OCI-LY3 (cell line): ENCODE data around the gene FBXL3.

Experiments
- CTCF ChIP-seq: fragments of 200-600, 300-600 bp; sonication (generic); IDR thresholded peaks from 2 replicates; pipeline ENCODE4 v1.5.1; 2014; ENCODE audit warnings: antibody characterized with exemption, low read length, low read depth
- EZH2phosphoT487 ChIP-seq: fragments of 200-600 bp; shearing (Covaris generic); IDR thresholded peaks from 2 replicates; pipeline ENCODE4 v1.6.1; 2018; ENCODE audit warnings: antibody characterized with exemption, mixed run types, low read depth

DNA sequence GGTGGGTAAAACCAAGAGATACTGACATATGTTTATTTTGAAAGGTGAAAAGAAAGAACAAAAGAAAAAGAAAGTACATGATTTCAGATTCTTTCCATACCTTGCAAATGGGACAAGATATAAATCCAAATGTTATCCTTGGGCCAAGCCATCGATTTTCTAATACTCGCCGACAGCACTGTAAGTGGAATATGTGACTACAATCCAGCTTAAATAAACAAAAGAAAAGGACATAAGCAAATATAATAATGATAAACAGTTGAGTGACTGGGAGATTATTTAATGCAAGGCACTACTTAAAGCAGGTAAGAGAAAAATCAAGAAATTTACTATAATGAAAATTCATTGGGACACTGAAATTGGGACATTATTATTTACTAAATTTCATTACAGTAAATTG is 29.9 kb upstream of the FBXL3 start:
- TF ChIP-seq CTCF, result no peak
- no peak for TF ChIP-seq EZH2phosphoT487
